ENCODE results near the gene PRUNE1.

DNA sequence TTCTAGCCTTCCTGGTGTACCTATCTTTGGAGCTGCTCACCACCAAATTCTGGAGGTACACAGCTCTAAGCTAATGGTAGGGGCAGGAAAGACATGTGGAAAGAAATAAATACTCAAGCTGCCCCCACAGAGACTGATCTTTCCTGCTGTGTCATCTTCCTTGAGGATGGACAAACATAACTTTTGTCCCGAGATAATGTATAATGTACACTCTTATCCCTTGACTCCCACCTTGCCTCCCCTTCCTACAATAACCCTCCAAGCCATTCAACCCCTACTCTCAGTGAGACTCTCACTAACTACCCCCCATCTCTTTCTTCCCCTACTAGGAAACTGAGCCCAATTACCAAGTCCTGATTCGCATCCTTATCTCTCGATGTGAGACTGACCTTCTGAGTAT is 14.0 kb upstream of the PRUNE1 start:
- TF ChIP-seq EZH2 (IDR thresholded peaks at IDR 0.05) (no peak), POLR2AphosphoS5 (IDR thresholded peaks at IDR 0.05; ENCODE audit: borderline replicate concordance, low read depth, low read length) (no peak)
